CD14-positive monocyte (primary cell): ENCODE results near the gene MRPS9. TPM values are rescaled to one million over a fixed set of nuclear protein-coding genes. Genes with fewer than 3 reads are reported as not detected.

Experiments
- DNase-seq, 3 donors: peaks; one replicate each; pipeline ENCODE4 v3.0.0-alpha.2; 2011 to 2022
- H2AFZ ChIP-seq: 2 replicates; pipeline ENCODE4 v1.6.0; 2012; ENCODE audit warnings: mild to moderate bottlenecking, low read depth, low read length, inconsistent platforms; ENCODE audit not compliant: insufficient read depth, poor library complexity, severe bottlenecking
- H3K27ac ChIP-seq, 2 donors: 1 replicate in 1 of 2; 2 replicates in 1 of 2; pipeline ENCODE4 v1.5.1; 2012 to 2013; ENCODE audit warnings: low read length in 2 of 2, control low read depth in 1 of 2, inconsistent platforms in 1 of 2, low read depth in 1 of 2, mild to moderate bottlenecking in 1 of 2
- H3K27me3 ChIP-seq, 2 donors: one replicate each; pipeline versions ENCODE4 v1.6.0 to v1.6.1; 2011 to 2013; ENCODE audit warnings: low read length in 2 of 2; ENCODE audit not compliant: control insufficient read depth in 2 of 2, insufficient read depth in 2 of 2
- H3K36me3 ChIP-seq, 2 donors: replicated peaks in 1 of 2; 1 replicate in 1 of 2; 2 replicates in 1 of 2; pipeline versions ENCODE4 v1.5.1 to v1.6.1; 2012 to 2013; ENCODE audit warnings: low read length in 2 of 2, control low read depth in 1 of 2, inconsistent platforms in 1 of 2, mild to moderate bottlenecking in 1 of 2; ENCODE audit not compliant: insufficient read depth in 2 of 2, control insufficient read depth in 1 of 2
- H3K4me1 ChIP-seq, 2 donors: 1 replicate in 1 of 2; 2 replicates in 1 of 2; pipeline versions ENCODE4 v1.5.1 to v1.6.1; 2012 to 2013; ENCODE audit warnings: low read length in 2 of 2, control low read depth in 1 of 2, inconsistent platforms in 1 of 2, mild to moderate bottlenecking in 1 of 2, moderate library complexity in 1 of 2; ENCODE audit not compliant: insufficient read depth in 2 of 2, control insufficient read depth in 1 of 2
- H3K4me2 ChIP-seq: replicated peaks from 2 replicates; pipeline ENCODE3; 2012; ENCODE audit warnings: low read length, moderate library complexity, mild to moderate bottlenecking; ENCODE audit not compliant: poor library complexity, severe bottlenecking; ENCODE audit errors: extremely low read depth
- H3K4me3 ChIP-seq, 3 experiments: fragments of 200-600 bp in 1 of 3; sonication (generic) in 1 of 3; replicated peaks in 1 of 3; 1 replicate in 2 of 3; 2 replicates in 1 of 3; pipeline ENCODE4 v1.5.1; 2011 to 2013; ENCODE audit warnings: low read length in 3 of 3, mild to moderate bottlenecking in 3 of 3, control low read depth in 2 of 3, low read depth in 2 of 3, inconsistent platforms in 1 of 3, moderate library complexity in 1 of 3
- H3K79me2 ChIP-seq: 2 replicates; pipeline ENCODE4 v1.6.0; 2012; ENCODE audit warnings: mild to moderate bottlenecking, control low read depth, inconsistent platforms, low read length, moderate library complexity; ENCODE audit not compliant: insufficient read depth
- H3K9ac ChIP-seq: 2 replicates; pipeline ENCODE4 v1.6.0; 2017; ENCODE audit warnings: low read length, mild to moderate bottlenecking; ENCODE audit not compliant: insufficient read depth, poor library complexity, severe bottlenecking
- H3K9me3 ChIP-seq, 2 donors: replicated peaks in 1 of 2; 1 replicate in 1 of 2; 2 replicates in 1 of 2; pipeline versions ENCODE4 v1.5.1 to v1.6.1; 2012 to 2013; ENCODE audit warnings: low read length in 2 of 2, control low read depth in 1 of 2; ENCODE audit not compliant: control insufficient read depth in 1 of 2, insufficient read depth in 1 of 2
- H4K20me1 ChIP-seq: 2 replicates; pipeline ENCODE4 v1.6.0; 2012; ENCODE audit warnings: mild to moderate bottlenecking, low read length, control low read depth, moderate library complexity; ENCODE audit not compliant: insufficient read depth
- H3K27ac Mint-ChIP-seq, 7 donors: one replicate each; pipeline ENCODE4 v1.8.0; 2020; ENCODE audit warnings: mild to moderate bottlenecking in 7 of 7, mixed read lengths in 7 of 7, moderate library complexity in 6 of 7, inconsistent platforms in 2 of 7
- H3K27me3 Mint-ChIP-seq, 3 donors: one replicate each; pipeline ENCODE4 v1.8.0; 2021 to 2022; ENCODE audit warnings: low read depth in 3 of 3, mild to moderate bottlenecking in 3 of 3, mixed read lengths in 3 of 3, moderate library complexity in 3 of 3, inconsistent platforms in 1 of 3
- H3K36me3 Mint-ChIP-seq, 2 donors: one replicate each; pipeline ENCODE4 v1.8.0; 2020; ENCODE audit warnings: mixed read lengths in 2 of 2, inconsistent platforms in 1 of 2, mild to moderate bottlenecking in 1 of 2
- H3K4me1 Mint-ChIP-seq: one replicate; pipeline ENCODE4 v1.8.0; 2020; ENCODE audit warnings: mild to moderate bottlenecking, mixed read lengths
- H3K4me3 Mint-ChIP-seq, 2 donors: one replicate each; pipeline ENCODE4 v1.8.0; 2020; ENCODE audit warnings: mild to moderate bottlenecking in 2 of 2, mixed read lengths in 2 of 2, moderate library complexity in 1 of 2
- H3K9me3 Mint-ChIP-seq, 7 donors: one replicate each; pipeline ENCODE4 v1.8.0; 2020 to 2022; ENCODE audit warnings: mixed read lengths in 7 of 7, mild to moderate bottlenecking in 6 of 7, moderate library complexity in 6 of 7, inconsistent platforms in 2 of 7
- WGBS: methylation state at CpG from one replicate; pipeline ENCODE4 v1.1.5; 2013; ENCODE audit warnings: missing lambda C conversion rate; ENCODE audit not compliant: insufficient coverage; 5-methylcytosine and 5-hydroxymethylcytosine counted together
- intact Hi-C, 2 donors: fragments of 100-400 bp; cut with micrococcal nuclease; formaldehyde crosslinking; loops; one replicate each; pipeline versions ENCODE4 v1.15.0 to v1.15.1; 2023
- polyA plus RNA-seq, 3 donors: library from polyadenylated mRNA; depleted of rRNA in 1 of 3; unstranded in 2 of 3; stranded (reverse) in 1 of 3; fragments of 300-500 nt in 2 of 3; fragments of >200 nt in 1 of 3; fragmentation: Illumina TruSeq in 2 of 3; gene quantifications; 1 replicate in 2 of 3; 2 replicates in 1 of 3; pipeline ENCODE4 v1.2.3, GENCODE V29; 2012 to 2021
- TF ChIP-seq, protein P1 (sequence below): fragments of 200-600 bp; IDR thresholded peaks from one replicate; pipeline ENCODE4 v1.8.0; 2022; ENCODE audit warnings: antibody characterized with exemption, mild to moderate bottlenecking

Gene MRPS9
- polyA plus RNA-seq, 3 donors = 9.9 to 12.5 (median 11.6) TPM

DNA sequence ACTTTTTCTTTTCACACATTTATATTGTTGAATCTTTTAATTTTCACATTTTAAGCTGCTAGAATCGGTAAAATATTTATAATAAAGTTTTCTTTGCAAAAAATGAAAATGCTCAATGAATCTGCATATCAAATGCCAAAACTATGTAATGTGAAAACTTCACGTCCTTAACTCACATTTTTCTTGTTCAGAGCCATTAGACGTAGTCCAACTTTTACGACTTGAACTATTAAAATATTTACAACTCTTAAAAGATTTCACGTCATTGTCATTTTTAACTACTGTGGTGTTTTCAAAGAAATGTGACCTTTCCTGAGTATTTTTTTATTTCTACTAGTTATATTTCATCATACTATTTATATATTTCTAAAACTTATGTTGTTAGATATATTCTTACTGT lies 54.9 kb downstream of the MRPS9 start:
- Mint-ChIP-seq H3K36me3 (peaks cover 34 to 39% of the 10 kb centered on the region in 2 donors), H3K4me1 (peaks cover 7% of the 10 kb centered on the region), H3K27me3 (no peaks in the 10 kb centered on the region), H3K27ac (no peak overlapping the region), H3K9me3 (no peaks in the 10 kb centered on the region), H3K4me3 (no peak overlapping the region)
- H3K4me1 ChIP-seq = peaks cover 0 to 6% of the 10 kb centered on the region in 2 donors
- no peak overlapping the region for H3K9ac ChIP-seq
- no peak overlapping the region for H2AFZ ChIP-seq
- no peak for DNase-seq
- no peaks in the 10 kb centered on the region for H3K79me2 ChIP-seq
- no peak overlapping the region for H3K4me3 ChIP-seq
- WGBS = 100% methylated on average over 1 of the region's 5 CpGs
- H4K20me1 ChIP-seq = no peaks in the 10 kb centered on the region
- TF ChIP-seq, protein P1, sequence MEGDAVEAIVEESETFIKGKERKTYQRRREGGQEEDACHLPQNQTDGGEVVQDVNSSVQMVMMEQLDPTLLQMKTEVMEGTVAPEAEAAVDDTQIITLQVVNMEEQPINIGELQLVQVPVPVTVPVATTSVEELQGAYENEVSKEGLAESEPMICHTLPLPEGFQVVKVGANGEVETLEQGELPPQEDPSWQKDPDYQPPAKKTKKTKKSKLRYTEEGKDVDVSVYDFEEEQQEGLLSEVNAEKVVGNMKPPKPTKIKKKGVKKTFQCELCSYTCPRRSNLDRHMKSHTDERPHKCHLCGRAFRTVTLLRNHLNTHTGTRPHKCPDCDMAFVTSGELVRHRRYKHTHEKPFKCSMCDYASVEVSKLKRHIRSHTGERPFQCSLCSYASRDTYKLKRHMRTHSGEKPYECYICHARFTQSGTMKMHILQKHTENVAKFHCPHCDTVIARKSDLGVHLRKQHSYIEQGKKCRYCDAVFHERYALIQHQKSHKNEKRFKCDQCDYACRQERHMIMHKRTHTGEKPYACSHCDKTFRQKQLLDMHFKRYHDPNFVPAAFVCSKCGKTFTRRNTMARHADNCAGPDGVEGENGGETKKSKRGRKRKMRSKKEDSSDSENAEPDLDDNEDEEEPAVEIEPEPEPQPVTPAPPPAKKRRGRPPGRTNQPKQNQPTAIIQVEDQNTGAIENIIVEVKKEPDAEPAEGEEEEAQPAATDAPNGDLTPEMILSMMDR = no peak
- H3K27ac ChIP-seq = no peak overlapping the region
- intact Hi-C loops = no loop called here
- no peaks in the 10 kb centered on the region for H3K9me3 ChIP-seq
- no peak overlapping the region for H3K4me2 ChIP-seq
- H3K36me3 ChIP-seq = peaks cover 19 to 46% of the 10 kb centered on the region in 2 donors
- H3K27me3 ChIP-seq = no peaks in the 10 kb centered on the region

DNA sequence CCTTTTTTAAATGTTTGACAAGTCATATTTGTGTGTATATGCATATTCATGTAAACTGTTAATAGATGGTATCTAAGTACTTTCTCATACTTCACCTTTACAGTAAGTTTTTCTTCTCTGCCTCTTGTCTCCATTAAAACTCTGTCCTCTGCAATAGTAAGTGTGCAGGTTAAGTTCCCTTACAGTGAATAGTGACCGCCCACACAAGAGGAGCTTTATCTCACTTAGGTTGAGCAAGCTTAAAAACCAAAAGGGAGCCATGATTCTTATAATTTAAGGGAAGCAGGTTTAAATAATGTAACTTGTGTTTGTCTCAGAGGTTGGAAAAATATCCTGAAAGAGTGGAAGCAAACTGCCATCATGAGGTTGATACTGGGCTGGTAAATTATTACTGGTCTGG lies 61.3 kb downstream of the MRPS9 start:
- Histone ChIP-seq H2AFZ (no peak overlapping the region), H3K79me2 (no peaks in the 10 kb centered on the region), H3K27ac (peak overlapping the region in 1 of 2 donors; percentile 68), H3K36me3 (peaks cover 15 to 36% of the 10 kb centered on the region in 2 donors), H3K9me3 (no peaks in the 10 kb centered on the region), H4K20me1 (no peaks in the 10 kb centered on the region), H3K4me1 (peaks cover 14 to 15% of the 10 kb centered on the region in 2 donors), H3K27me3 (no peaks in the 10 kb centered on the region), H3K9ac (no peak overlapping the region), H3K4me2 (no peak overlapping the region), H3K4me3 (no peak overlapping the region)
- peaks cover 0 to 1% (median 0%) of the 10 kb centered on the region in 7 donors for H3K9me3 Mint-ChIP-seq
- DNase-seq = no peak
- H3K4me3 Mint-ChIP-seq = no peak overlapping the region
- H3K27ac Mint-ChIP-seq = peak overlapping the region in 1 of 7 donors; percentile 38
- peaks cover 38 to 53% of the 10 kb centered on the region in 2 donors for H3K36me3 Mint-ChIP-seq
- H3K4me1 Mint-ChIP-seq = peaks cover 21% of the 10 kb centered on the region
- intact Hi-C loops = no loop called here
- H3K27me3 Mint-ChIP-seq = peaks cover 0 to 2% (median 0%) of the 10 kb centered on the region in 3 donors
- TF ChIP-seq, protein P1 = no peak
- WGBS = no CpG with 5 or more reads among the region's 1 CpG
